ENCODE measurements around the gene VPS35. TPM values are rescaled to one million over a fixed set of nuclear protein-coding genes. Genes with fewer than 3 reads are reported as not detected.

The VPS35 gene
- total RNA-seq, 1 experiment from 2014 or later, result 72.1 TPM

DNA sequence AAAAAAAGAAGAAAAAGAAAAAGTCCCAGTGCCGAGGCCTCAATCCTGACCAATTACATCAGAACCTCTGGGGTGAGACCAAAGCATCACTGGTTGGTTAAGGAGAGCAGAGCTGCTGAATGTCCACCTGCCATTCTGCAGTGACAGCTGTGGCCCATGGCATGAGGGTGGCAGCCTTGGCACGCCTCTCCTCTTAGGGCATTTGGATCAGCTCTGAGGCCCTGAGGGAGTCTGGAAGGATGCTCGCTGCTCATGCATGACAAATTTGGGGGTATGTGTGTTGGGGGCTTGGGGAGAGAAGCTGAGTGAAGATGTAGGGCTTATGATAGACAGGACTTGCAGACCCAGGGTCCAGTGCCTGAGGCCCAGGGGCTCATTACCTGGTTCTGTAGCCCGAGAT lies 32.9 kb upstream of the VPS35 start (continued):
- TF ChIP-seq, protein P1, sequence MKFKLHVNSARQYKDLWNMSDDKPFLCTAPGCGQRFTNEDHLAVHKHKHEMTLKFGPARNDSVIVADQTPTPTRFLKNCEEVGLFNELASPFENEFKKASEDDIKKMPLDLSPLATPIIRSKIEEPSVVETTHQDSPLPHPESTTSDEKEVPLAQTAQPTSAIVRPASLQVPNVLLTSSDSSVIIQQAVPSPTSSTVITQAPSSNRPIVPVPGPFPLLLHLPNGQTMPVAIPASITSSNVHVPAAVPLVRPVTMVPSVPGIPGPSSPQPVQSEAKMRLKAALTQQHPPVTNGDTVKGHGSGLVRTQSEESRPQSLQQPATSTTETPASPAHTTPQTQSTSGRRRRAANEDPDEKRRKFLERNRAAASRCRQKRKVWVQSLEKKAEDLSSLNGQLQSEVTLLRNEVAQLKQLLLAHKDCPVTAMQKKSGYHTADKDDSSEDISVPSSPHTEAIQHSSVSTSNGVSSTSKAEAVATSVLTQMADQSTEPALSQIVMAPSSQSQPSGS (CRISPR knock-in tag; IDR thresholded peaks at IDR 0.05; ENCODE audit: borderline replicate concordance, low read depth), result no peak
- TF ChIP-seq, protein P2, sequence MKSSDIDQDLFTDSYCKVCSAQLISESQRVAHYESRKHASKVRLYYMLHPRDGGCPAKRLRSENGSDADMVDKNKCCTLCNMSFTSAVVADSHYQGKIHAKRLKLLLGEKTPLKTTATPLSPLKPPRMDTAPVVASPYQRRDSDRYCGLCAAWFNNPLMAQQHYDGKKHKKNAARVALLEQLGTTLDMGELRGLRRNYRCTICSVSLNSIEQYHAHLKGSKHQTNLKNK (CRISPR knock-in tag; IDR thresholded peaks at IDR 0.05), result no peak
- TF ChIP-seq RORB (CRISPR knock-in tag; IDR thresholded peaks at IDR 0.05) (no peak), ZNF263 (CRISPR knock-in tag; IDR thresholded peaks at IDR 0.05; ENCODE audit: low read depth) (no peak)

GRCh38 chr16:46720619-46721018 lies 31.6 kb upstream of the VPS35 start:
- H3K27ac Mint-ChIP-seq, result no peak overlapping the region
- ATAC-seq, result no peak
- POLR2A ChIA-PET, result no interaction called here

GRCh38 chr16:46719528-46719927 lies 30.6 kb upstream of the VPS35 start:
- Mint-ChIP-seq H3K9me3 (peaks cover 17% of the 10 kb centered on the region), H3K36me3 (0 out of 2 replicates have a peak, but pooled peaks cover under 1% of the 10 kb centered on the region), H3K27me3 (ENCODE audit: low read depth) (no peaks in the 10 kb centered on the region), H3K27ac (no peak overlapping the region), H3K4me1 (no peaks in the 10 kb centered on the region), H3K4me3 (no peak overlapping the region)
- ChIA-PET CTCF (no interaction called here), POLR2A (interaction anchor here (0.7 kb wide), 1 partner anchor 439 kb away, joined by 3 read pairs; no protein-coding TSS in a partner anchor)
- DNase-seq (ENCODE audit: low spot score), result no peak
- ATAC-seq, result no peak
- no peak for TF ChIP-seq NR1H2 (CRISPR knock-in tag; IDR thresholded peaks at IDR 0.05)
- TF ChIP-seq CBFB (CRISPR knock-in tag; IDR thresholded peaks at IDR 0.05; ENCODE audit: low read depth), result no peak
- TF ChIP-seq EMX1 (CRISPR knock-in tag; IDR thresholded peaks at IDR 0.05), result no peak
- no peak for TF ChIP-seq FOXK1 (CRISPR knock-in tag; IDR thresholded peaks at IDR 0.05)
- TF ChIP-seq ARID4B (CRISPR knock-in tag; IDR thresholded peaks at IDR 0.05; ENCODE audit: borderline replicate concordance), result no peak
- no peak for TF ChIP-seq ZNF423 (CRISPR knock-in tag; IDR thresholded peaks at IDR 0.05)
- TF ChIP-seq NFYB (CRISPR knock-in tag; conservative IDR thresholded peaks at IDR 0.05; ENCODE audit: low read depth), result no peak
- no peak for TF ChIP-seq ATF6 (CRISPR knock-in tag; IDR thresholded peaks at IDR 0.05)
- TF ChIP-seq AR (CRISPR knock-in tag; IDR thresholded peaks at IDR 0.05), result no peak
- TF ChIP-seq SOX15 (CRISPR knock-in tag; IDR thresholded peaks at IDR 0.05), result no peak

More at GRCh38 chr16:46720619-46721018, 31.6 kb upstream of the VPS35 start:
- H3K4me1 Mint-ChIP-seq, result no peaks in the 10 kb centered on the region
- CTCF ChIA-PET, result no interaction called here
- no peak overlapping the region for H3K4me3 Mint-ChIP-seq
- DNase-seq (ENCODE audit: low spot score), result no peak
- H3K36me3 Mint-ChIP-seq, result 0 out of 2 replicates have a peak, but pooled peaks cover 2% of the 10 kb centered on the region
- TF ChIP-seq USF1 (CRISPR knock-in tag; IDR thresholded peaks at IDR 0.05) (no peak), ZNF317 (CRISPR knock-in tag; IDR thresholded peaks at IDR 0.05; ENCODE audit: borderline replicate concordance, low read depth) (no peak), SMAD3 (CRISPR knock-in tag; IDR thresholded peaks at IDR 0.05; ENCODE audit: borderline replicate concordance) (no peak), MAX (CRISPR knock-in tag; IDR thresholded peaks at IDR 0.05) (no peak), ERG (CRISPR knock-in tag; IDR thresholded peaks at IDR 0.05) (no peak), PRRX2 (CRISPR knock-in tag; IDR thresholded peaks at IDR 0.05) (no peak), GABPB1 (CRISPR knock-in tag; IDR thresholded peaks at IDR 0.05) (no peak)
- no peaks in the 10 kb centered on the region; the same call in 1 of the 2 replicates for H3K27me3 Mint-ChIP-seq (ENCODE audit: low read depth)
- peaks cover 23% of the 10 kb centered on the region for H3K9me3 Mint-ChIP-seq

All from WTC11 (cell line).